ENCODE results near the gene DDX41.

Gene DDX41

GRCh38 chr5:177474846-177475562 is 41.8 kb downstream of the DDX41 start:
- in situ Hi-C loops (cut with HindIII; ENCODE audit: low sequenced_read_pairs), result no loop called here
- no peak for DNase-seq (ENCODE audit: low read depth)
- TF ChIP-seq CTCF (IDR thresholded peaks at IDR 0.05; ENCODE audit: low read depth, low read length, missing control alignments), result no peak
- H3K4me3 ChIP-seq (ENCODE audit: low read depth, low read length), result no peak overlapping the region

DNA sequence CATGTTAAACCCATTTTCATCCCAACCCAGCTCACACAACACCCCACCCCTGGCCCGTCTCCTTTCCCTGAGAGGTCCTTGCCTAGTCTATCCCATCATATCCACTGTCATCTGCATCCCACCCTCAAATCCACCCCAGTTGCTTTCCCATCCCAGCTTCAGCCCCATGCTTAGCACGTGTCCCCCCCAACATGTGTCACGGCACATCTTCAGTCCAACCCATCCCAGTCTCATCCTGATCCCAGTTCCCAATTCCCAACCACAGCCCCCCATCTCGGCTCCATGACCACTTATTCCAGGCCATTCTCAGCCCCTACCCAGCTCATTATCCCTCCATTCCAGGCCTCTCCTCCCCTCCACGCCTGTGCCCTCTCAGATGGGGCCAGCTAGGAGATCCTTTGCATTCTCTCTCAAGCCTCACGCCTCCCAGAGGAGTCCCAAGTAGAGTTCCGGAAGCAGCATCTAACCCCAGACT is 42.7 kb downstream of the DDX41 start:
- DNase-seq (ENCODE audit: low read depth), result no peak
- in situ Hi-C loops (cut with HindIII; ENCODE audit: low sequenced_read_pairs), result no loop called here
- no peak overlapping the region for H3K4me3 ChIP-seq (ENCODE audit: low read depth, low read length)
- no peak for TF ChIP-seq CTCF (IDR thresholded peaks at IDR 0.05; ENCODE audit: low read depth, low read length, missing control alignments)

GRCh38 chr5:177473443-177474001 is 43.2 kb downstream of the DDX41 start, which contains the start of gene DBN1:
DBN1 (minus strand) TSS chr5:177473634; CDS start chr5:177473521, 113 bp downstream.
- DNase-seq (ENCODE audit: low read depth), result no peak
- peak within 1 kb of the TSS; percentile 54 for H3K4me3 ChIP-seq (ENCODE audit: low read depth, low read length)
- TF ChIP-seq CTCF (IDR thresholded peaks at IDR 0.05; ENCODE audit: low read depth, low read length, missing control alignments), result no peak
- in situ Hi-C loops (cut with HindIII; ENCODE audit: low sequenced_read_pairs), result no loop called here

DNA sequence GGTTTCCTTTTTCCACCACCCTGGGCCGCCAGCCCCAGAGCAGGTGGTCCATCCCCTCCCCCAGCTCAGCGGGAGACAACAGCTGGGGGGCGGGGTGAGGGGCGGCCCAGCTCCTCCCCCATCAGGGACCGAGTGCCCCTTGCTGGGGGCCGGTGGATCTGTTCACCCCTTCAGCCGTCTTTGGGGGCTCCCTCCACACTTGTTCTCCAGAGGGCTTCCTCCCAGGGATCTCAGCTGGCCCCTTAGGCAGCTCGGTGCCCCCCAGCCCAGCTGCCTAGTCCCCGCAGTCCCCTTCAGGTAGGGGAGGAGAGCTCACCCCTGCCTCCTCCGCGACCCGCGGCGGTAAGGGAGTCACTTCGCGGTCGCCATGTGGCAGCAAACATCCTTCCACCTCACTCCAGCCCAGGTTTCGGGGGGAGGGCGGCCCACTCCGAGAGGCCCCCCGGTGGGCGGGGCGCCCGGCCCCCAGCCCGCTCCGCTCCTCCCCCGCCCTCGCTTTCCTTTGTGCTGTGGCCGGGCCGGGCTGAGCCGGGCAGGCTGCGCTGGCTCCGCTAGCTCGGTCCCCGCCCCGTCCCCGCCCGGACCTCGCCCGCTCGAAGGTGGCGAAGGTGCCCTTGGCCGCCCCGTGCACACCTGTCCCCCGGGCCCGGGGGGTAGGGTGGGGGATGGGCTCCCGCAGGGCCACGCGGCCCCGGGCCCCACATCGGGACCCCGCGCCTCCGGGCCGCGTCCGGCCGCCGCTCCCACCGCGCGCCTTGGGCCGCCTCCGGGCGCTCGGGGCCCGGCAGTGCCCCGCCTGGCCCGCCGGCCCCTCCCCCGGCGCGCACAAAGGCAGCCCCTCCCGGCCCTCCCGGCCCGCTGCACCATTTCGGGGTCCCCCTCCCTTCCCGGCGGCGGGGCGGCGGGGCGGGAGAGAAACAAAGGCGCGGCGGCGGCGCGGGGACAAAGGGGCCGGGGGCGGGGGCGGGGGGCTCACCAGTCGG is 44.0 kb downstream of the DDX41 start:
- in situ Hi-C loops (cut with HindIII; ENCODE audit: low sequenced_read_pairs), result no loop called here
- no peak for TF ChIP-seq CTCF (IDR thresholded peaks at IDR 0.05; ENCODE audit: low read depth, low read length, missing control alignments)
- H3K4me3 ChIP-seq (ENCODE audit: low read depth, low read length), result peak overlapping the region; percentile 54
- no peak for DNase-seq (ENCODE audit: low read depth)

- in situ Hi-C loops (cut with HindIII; ENCODE audit: low sequenced_read_pairs), result no loop called here
- H3K4me3 ChIP-seq (ENCODE audit: low read depth, low read length), result peak overlapping the region; percentile 54
- no peak for DNase-seq (ENCODE audit: low read depth)
- no peak for TF ChIP-seq CTCF (IDR thresholded peaks at IDR 0.05; ENCODE audit: low read depth, low read length, missing control alignments)
Observed at GRCh38 chr5:177471610-177472356, 45.0 kb downstream of the DDX41 start.

Data from astrocyte of the cerebellum (primary cell).